Myocyte (in vitro differentiated cells): Measurements from ENCODE around the gene TIGD2. TPM values are rescaled to one million over a fixed set of nuclear protein-coding genes. Genes with fewer than 3 reads are reported as not detected.

Experiments used
- DNase-seq: peaks from one replicate; pipeline ENCODE4 v3.0.0-alpha.2; 2012; ENCODE audit warnings: low read depth
- total RNA-seq: library from RNA; depleted of rRNA; stranded (reverse); fragments of >200 nt; gene quantifications from 2 replicates; pipeline ENCODE4 v1.2.3, GENCODE V29; 2014

TIGD2 gene
- total RNA-seq, 1 donor from 2014 or later: 8.8 TPM

- peak; percentile 11 for DNase-seq
Measured at GRCh38 chr4:89161841-89162240, 50.5 kb downstream of the TIGD2 start.

- DNase-seq: no peak
Measured at GRCh38 chr4:89162496-89162895, 51.2 kb downstream of the TIGD2 start.

GRCh38 chr4:89162987-89163386, 51.7 kb downstream of the TIGD2 start:
- no peak for DNase-seq

GRCh38 chr4:89164400-89164799, 53.1 kb downstream of the TIGD2 start:
- no peak for DNase-seq

Other genes with a start within 250 kb of the TIGD2 start
- gene FAM13A, start 54.3 kb upstream of the TIGD2 start, total RNA-seq: 14.3 and 16.8 TPM in 2 replicates
- gene GPRIN3, start 196.3 kb downstream of the TIGD2 start, total RNA-seq: 0.10 and 0.35 TPM in 2 replicates